ENCODE measurements around the gene ZNF396.

DNA sequence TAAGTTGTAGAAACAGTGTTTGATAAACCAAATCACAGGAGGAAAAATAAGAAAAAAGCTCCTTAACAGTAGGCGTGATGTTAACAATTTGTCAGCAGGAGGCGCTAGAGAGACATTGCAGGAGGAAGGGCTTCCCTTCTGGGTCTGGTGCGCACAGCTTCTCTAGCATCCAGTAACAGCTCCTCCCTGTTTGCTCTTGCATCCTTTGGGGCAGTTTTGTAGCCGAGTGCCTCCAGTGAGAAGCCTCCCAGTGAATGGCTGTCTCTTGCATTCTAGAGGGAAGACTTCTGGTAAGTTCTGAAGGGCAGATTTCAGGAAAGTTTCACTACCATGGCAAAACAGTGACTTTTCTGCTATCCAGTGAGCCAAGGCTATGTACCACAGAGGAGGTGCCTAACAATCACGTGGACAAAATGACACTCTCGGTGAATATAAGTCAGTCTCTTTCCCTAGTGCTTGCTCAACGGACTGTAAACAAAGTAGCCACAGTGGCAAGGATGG is 9.5 kb upstream of the ZNF396 start:
- TF ChIP-seq, protein P1, sequence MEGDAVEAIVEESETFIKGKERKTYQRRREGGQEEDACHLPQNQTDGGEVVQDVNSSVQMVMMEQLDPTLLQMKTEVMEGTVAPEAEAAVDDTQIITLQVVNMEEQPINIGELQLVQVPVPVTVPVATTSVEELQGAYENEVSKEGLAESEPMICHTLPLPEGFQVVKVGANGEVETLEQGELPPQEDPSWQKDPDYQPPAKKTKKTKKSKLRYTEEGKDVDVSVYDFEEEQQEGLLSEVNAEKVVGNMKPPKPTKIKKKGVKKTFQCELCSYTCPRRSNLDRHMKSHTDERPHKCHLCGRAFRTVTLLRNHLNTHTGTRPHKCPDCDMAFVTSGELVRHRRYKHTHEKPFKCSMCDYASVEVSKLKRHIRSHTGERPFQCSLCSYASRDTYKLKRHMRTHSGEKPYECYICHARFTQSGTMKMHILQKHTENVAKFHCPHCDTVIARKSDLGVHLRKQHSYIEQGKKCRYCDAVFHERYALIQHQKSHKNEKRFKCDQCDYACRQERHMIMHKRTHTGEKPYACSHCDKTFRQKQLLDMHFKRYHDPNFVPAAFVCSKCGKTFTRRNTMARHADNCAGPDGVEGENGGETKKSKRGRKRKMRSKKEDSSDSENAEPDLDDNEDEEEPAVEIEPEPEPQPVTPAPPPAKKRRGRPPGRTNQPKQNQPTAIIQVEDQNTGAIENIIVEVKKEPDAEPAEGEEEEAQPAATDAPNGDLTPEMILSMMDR (IDR thresholded peaks at IDR 0.05): peak; percentile 66 to 93 (median 80)
- TF ChIP-seq POLR2A (IDR thresholded peaks at IDR 0.05): no peak
